Osteoblast (primary cell): ENCODE measurements around the gene MS4A3. TPM values are rescaled to one million over a fixed set of nuclear protein-coding genes. Genes with fewer than 3 reads are reported as not detected.

Experiments used
- DNase-seq: peaks from one replicate; pipeline ENCODE4 v3.0.0; 2011; ENCODE audit warnings: low spot score, mixed read lengths; ENCODE audit not compliant: insufficient read length; ENCODE audit errors: missing footprints
- H2AFZ ChIP-seq: 2 replicates; pipeline ENCODE4 v1.6.0; 2011; ENCODE audit warnings: mild to moderate bottlenecking, low read length
- H3K27ac ChIP-seq: 2 replicates; pipeline ENCODE4 v1.5.1; 2011; ENCODE audit warnings: mild to moderate bottlenecking, low read depth, low read length, moderate library complexity
- H3K27me3 ChIP-seq: 2 replicates; pipeline ENCODE4 v1.6.0; 2012; ENCODE audit warnings: mild to moderate bottlenecking, control low read depth, inconsistent platforms, low read length, moderate library complexity; ENCODE audit not compliant: insufficient read depth
- H3K36me3 ChIP-seq: 2 replicates; pipeline ENCODE4 v1.5.1; 2011; ENCODE audit warnings: mild to moderate bottlenecking, low read length, control low read depth, moderate library complexity; ENCODE audit not compliant: insufficient read depth
- H3K4me1 ChIP-seq: 2 replicates; pipeline ENCODE4 v1.5.1; 2011; ENCODE audit warnings: mild to moderate bottlenecking, low read length, control low read depth, moderate library complexity; ENCODE audit not compliant: insufficient read depth
- H3K4me2 ChIP-seq: 2 replicates; pipeline ENCODE4 v1.6.0; 2011; ENCODE audit warnings: mild to moderate bottlenecking, low read length; ENCODE audit not compliant: insufficient read depth
- H3K4me3 ChIP-seq: fragments of 200-600 bp; sonication (generic); 3 replicates; pipeline ENCODE4 v1.5.1; 2012; ENCODE audit warnings: mild to moderate bottlenecking, low read length, inconsistent platforms; ENCODE audit not compliant: insufficient read depth
- H3K79me2 ChIP-seq: 2 replicates; pipeline ENCODE4 v1.6.0; 2012; ENCODE audit warnings: mild to moderate bottlenecking, low read length, control low read depth, inconsistent platforms; ENCODE audit not compliant: insufficient read depth
- H3K9me3 ChIP-seq: 2 replicates; pipeline ENCODE4 v1.5.1; 2011; ENCODE audit warnings: low read depth, low read length, control low read depth
- H4K20me1 ChIP-seq: 2 replicates; pipeline ENCODE4 v1.6.0; 2012; ENCODE audit warnings: mild to moderate bottlenecking, low read length, control low read depth; ENCODE audit not compliant: insufficient read depth
- total RNA-seq: library from RNA; depleted of rRNA; stranded (reverse); fragments of >200 nt; gene quantifications from 2 replicates; pipeline ENCODE4 v1.2.3, GENCODE V29; 2012
- TF ChIP-seq, protein P1 (sequence below): IDR thresholded peaks from 2 replicates; pipeline ENCODE4 v1.5.1; 2011; ENCODE audit warnings: mild to moderate bottlenecking, low read depth, low read length, moderate library complexity; ENCODE audit errors: extremely low read depth

The MS4A3 gene
- total RNA-seq, 1 donor, result not detected

- DNase-seq, result no peak
- Histone ChIP-seq H3K27ac (no peak overlapping the region), H3K36me3 (no peaks in the 10 kb centered on the region), H4K20me1 (no peaks in the 10 kb centered on the region), H3K4me3 (no peak overlapping the region), H3K4me1 (no peaks in the 10 kb centered on the region), H3K4me2 (no peak overlapping the region), H3K27me3 (no peaks in the 10 kb centered on the region), H3K79me2 (no peaks in the 10 kb centered on the region), H2AFZ (no peak overlapping the region), H3K9me3 (no peaks in the 10 kb centered on the region)
- TF ChIP-seq, protein P1, sequence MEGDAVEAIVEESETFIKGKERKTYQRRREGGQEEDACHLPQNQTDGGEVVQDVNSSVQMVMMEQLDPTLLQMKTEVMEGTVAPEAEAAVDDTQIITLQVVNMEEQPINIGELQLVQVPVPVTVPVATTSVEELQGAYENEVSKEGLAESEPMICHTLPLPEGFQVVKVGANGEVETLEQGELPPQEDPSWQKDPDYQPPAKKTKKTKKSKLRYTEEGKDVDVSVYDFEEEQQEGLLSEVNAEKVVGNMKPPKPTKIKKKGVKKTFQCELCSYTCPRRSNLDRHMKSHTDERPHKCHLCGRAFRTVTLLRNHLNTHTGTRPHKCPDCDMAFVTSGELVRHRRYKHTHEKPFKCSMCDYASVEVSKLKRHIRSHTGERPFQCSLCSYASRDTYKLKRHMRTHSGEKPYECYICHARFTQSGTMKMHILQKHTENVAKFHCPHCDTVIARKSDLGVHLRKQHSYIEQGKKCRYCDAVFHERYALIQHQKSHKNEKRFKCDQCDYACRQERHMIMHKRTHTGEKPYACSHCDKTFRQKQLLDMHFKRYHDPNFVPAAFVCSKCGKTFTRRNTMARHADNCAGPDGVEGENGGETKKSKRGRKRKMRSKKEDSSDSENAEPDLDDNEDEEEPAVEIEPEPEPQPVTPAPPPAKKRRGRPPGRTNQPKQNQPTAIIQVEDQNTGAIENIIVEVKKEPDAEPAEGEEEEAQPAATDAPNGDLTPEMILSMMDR, result no peak
Measured at GRCh38 chr11:60119710-60120109, 63.2 kb downstream of the MS4A3 start.

Other genes starting within 250 kb of the MS4A3 start
- gene MRPL16, start 245.9 kb upstream of the MS4A3 start, total RNA-seq, result 31.5 and 32.9 TPM in 2 replicates
- gene CBLIF, start 211.2 kb upstream of the MS4A3 start, total RNA-seq, result not detected in 2 replicates
- gene TCN1, start 190.2 kb upstream of the MS4A3 start, total RNA-seq, result not detected in 2 replicates
- gene OOSP3, start 177.9 kb upstream of the MS4A3 start, total RNA-seq, result not detected in 2 replicates
- gene OOSP1, start 118.2 kb upstream of the MS4A3 start, total RNA-seq, result not detected in 2 replicates
- gene OOSP4A, start 92.6 kb upstream of the MS4A3 start, total RNA-seq, result not detected in 2 replicates
- gene OOSP4B, start 39.5 kb upstream of the MS4A3 start, total RNA-seq, result not detected in 2 replicates
- not detected in 2 replicates for gene OOSP2, start 16.3 kb upstream of the MS4A3 start, total RNA-seq
- gene MS4A2, start 32.0 kb downstream of the MS4A3 start, total RNA-seq, result not detected in 2 replicates
- gene MS4A6A, start 126.4 kb downstream of the MS4A3 start, total RNA-seq, result under 0.01 TPM in 1 of 2 replicates, not detected in the other
- gene MS4A4E, start 186.5 kb downstream of the MS4A3 start, total RNA-seq, result not detected in 2 replicates
- gene MS4A4A, start 224.0 kb downstream of the MS4A3 start, total RNA-seq, result under 0.01 and 0.36 TPM in 2 replicates